ENCODE data around the gene LIF. TPM values are rescaled to one million over a fixed set of nuclear protein-coding genes. Genes with fewer than 3 reads are reported as not detected.
A peak's percentile ranks its signal among the peaks of the same experiment; 100 is the strongest.

The LIF gene
- polyA plus RNA-seq, 1 donor (not counting 4 experiments of a cell fraction or from before 2014, with no cell fraction given), result 3.1 TPM

- dilution Hi-C loops (cut with MboI; ENCODE audit: extremely low pct_ligation_motif_present, low sequenced_read_pairs), result no loop called here
- Histone ChIP-seq H2AFZ (ENCODE audit: control insufficient read depth, low read length) (no peak overlapping the region), H3K27ac (ENCODE audit: control insufficient read depth, insufficient read depth, low read length) (no peak overlapping the region), H3K27me3 (ENCODE audit: control insufficient read depth, extremely low read depth, insufficient read depth, low read length) (no peaks in the 10 kb centered on the region), H3K9me3 (ENCODE audit: control insufficient read depth, low read depth, low read length) (no peaks in the 10 kb centered on the region), H3K9ac (ENCODE audit: control insufficient read depth, extremely low read depth, insufficient read depth, low read length) (no peak overlapping the region), H3K4me2 (ENCODE audit: control insufficient read depth, extremely low read depth, insufficient read depth, low read depth, low read length) (no peak overlapping the region), H3K36me3 (ENCODE audit: control insufficient read depth in 2 of 2, extremely low read depth in 1 of 2, insufficient read depth in 2 of 2, low read length in 2 of 2) (no peaks in the 10 kb centered on the region), H3K4me3 (ENCODE audit: control insufficient read depth in 2 of 3, extremely low read depth in 1 of 3, insufficient read depth in 2 of 3, low read depth in 1 of 3, low read length in 3 of 3) (no peak overlapping the region), H3K79me2 (ENCODE audit: control insufficient read depth, insufficient read depth, low read length) (no peaks in the 10 kb centered on the region), H3K9me1 (ENCODE audit: control insufficient read depth, extremely low read depth, insufficient read depth, low read length) (no peaks in the 10 kb centered on the region), H3K4me1 (ENCODE audit: control insufficient read depth, extremely low read depth, insufficient read depth, low read length) (peaks cover 35% of the 10 kb centered on the region), H4K20me1 (ENCODE audit: control insufficient read depth, extremely low read depth, insufficient read depth, low read length) (no peaks in the 10 kb centered on the region)
- TF ChIP-seq CTCF (optimal IDR thresholded peaks at IDR 0.05 in 1 of 3, IDR thresholded peaks at IDR 0.05 in 1 of 3, conservative IDR thresholded peaks at IDR 0.05 in 1 of 3; ENCODE audit: extremely low read depth in 1 of 3, insufficient read depth in 2 of 3, low read length in 3 of 3) (no peak), EZH2 (IDR thresholded peaks at IDR 0.05; ENCODE audit: low read length) (no peak)
- DNase-seq (ENCODE audit: low read depth, low spot score) (no peak), FAIRE-seq (no peak)
These were observed 1.4 kb upstream of the LIF start for GRCh38 chr22:30247974-30248373.

GRCh38 chr22:30247561-30247960 is 1.0 kb upstream of the LIF start:
- dilution Hi-C loops (cut with MboI; ENCODE audit: extremely low pct_ligation_motif_present, low sequenced_read_pairs), result no loop called here

More at GRCh38 chr22:30247561-30247960, 1.0 kb upstream of the LIF start:
- H3K4me3 ChIP-seq (ENCODE audit: control insufficient read depth in 2 of 3, extremely low read depth in 1 of 3, insufficient read depth in 2 of 3, low read depth in 1 of 3, low read length in 3 of 3), result peak overlapping the region in 1 of 3 experiments; percentile 52
- H3K4me2 ChIP-seq (ENCODE audit: control insufficient read depth, extremely low read depth, insufficient read depth, low read depth, low read length), result no peak overlapping the region
- H3K79me2 ChIP-seq (ENCODE audit: control insufficient read depth, insufficient read depth, low read length), result no peaks in the 10 kb centered on the region
- TF ChIP-seq CTCF (optimal IDR thresholded peaks at IDR 0.05 in 1 of 3, IDR thresholded peaks at IDR 0.05 in 1 of 3, conservative IDR thresholded peaks at IDR 0.05 in 1 of 3; ENCODE audit: extremely low read depth in 1 of 3, insufficient read depth in 2 of 3, low read length in 3 of 3) (no peak), EZH2 (IDR thresholded peaks at IDR 0.05; ENCODE audit: low read length) (no peak)
- no peak overlapping the region for H2AFZ ChIP-seq (ENCODE audit: control insufficient read depth, low read length)
- DNase-seq (ENCODE audit: low read depth, low spot score) (no peak), FAIRE-seq (no peak)
- no peaks in the 10 kb centered on the region for H4K20me1 ChIP-seq (ENCODE audit: control insufficient read depth, extremely low read depth, insufficient read depth, low read length)
- H3K27me3 ChIP-seq (ENCODE audit: control insufficient read depth, extremely low read depth, insufficient read depth, low read length), result no peaks in the 10 kb centered on the region
- no peaks in the 10 kb centered on the region for H3K9me1 ChIP-seq (ENCODE audit: control insufficient read depth, extremely low read depth, insufficient read depth, low read length)
- no peaks in the 10 kb centered on the region for H3K36me3 ChIP-seq (ENCODE audit: control insufficient read depth in 2 of 2, extremely low read depth in 1 of 2, insufficient read depth in 2 of 2, low read length in 2 of 2)
- peaks cover 31% of the 10 kb centered on the region for H3K4me1 ChIP-seq (ENCODE audit: control insufficient read depth, extremely low read depth, insufficient read depth, low read length)
- no peak overlapping the region for H3K27ac ChIP-seq (ENCODE audit: control insufficient read depth, insufficient read depth, low read length)
- H3K9me3 ChIP-seq (ENCODE audit: control insufficient read depth, low read depth, low read length), result no peaks in the 10 kb centered on the region
- no peak overlapping the region for H3K9ac ChIP-seq (ENCODE audit: control insufficient read depth, extremely low read depth, insufficient read depth, low read length)
